Measurements from ENCODE around the gene DLL1.
A peak's percentile ranks its signal among the peaks of the same experiment; 100 is the strongest.

The DLL1 gene

DNA sequence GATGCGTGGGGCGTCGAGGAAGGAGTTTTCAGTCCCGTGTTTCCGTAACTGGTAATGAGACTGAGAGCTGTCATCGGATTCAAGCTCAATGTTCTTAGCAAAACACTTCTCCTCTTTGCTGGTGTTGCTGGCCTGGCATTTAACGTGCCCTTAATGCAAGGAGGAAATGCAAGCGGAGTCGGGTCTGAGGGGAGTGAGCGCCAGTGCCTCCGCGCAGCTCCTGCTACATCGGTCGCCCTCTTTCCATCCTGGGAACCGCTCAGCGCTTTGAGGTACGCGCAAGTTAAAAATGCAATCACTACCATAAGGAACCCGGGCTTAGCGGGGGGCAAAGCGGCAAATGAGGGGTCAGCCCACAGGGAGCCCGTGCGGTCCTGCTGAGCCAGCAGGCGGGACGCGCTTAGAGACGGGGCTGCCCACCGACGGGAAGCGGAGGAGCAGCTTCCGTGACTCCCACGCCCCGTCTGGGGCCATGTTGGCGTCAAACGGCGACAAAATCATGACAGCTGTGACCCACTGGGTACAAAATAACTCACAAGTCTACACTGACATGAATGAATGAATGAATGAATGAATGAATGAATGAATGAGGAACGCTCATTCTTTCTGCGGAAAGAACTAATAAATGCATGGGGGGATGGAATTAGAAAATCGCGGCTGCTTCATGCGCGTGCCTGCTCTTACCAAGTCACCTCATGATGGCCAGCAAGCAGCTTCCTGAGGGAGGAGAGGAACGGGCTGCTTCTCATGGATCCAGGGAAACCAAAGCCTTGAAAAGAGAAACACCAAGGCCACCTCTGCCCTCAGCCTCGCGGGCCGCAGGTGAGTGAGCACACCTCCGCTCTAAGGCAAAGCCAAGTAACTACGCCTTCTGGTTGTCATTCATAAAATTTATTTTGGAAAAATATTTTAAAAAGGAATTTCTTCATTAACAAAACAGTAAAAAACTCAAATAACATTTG is 9.3 kb downstream of the DLL1 start:
- no peak for DNase-seq

DNA sequence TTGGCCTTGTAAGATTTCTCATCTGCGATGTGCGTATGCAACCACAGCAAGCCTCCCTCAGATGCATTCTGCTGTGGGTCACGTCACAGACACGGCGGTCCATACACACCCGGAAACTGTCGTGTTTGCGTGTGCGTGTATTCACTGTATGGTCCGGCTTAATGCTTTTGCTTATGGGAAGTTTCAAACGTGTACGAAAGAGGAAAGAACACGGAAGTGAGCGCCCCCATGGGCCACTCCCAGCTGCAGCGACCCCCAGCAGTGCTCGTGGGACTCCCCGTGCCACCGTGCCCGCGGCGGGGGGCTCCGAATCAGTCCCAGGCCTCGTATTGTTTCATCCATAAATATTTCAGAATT is 10.2 kb downstream of the DLL1 start:
- DNase-seq = no peak

GRCh38 chr6:170279977-170280688 is 10.7 kb downstream of the DLL1 start:
- DNase-seq = no peak

- DNase-seq = no peak
Measured at GRCh38 chr6:170279426-170279825, 11.5 kb downstream of the DLL1 start.

- no peak for DNase-seq
Measured at GRCh38 chr6:170278743-170279094, 12.2 kb downstream of the DLL1 start.

DNA sequence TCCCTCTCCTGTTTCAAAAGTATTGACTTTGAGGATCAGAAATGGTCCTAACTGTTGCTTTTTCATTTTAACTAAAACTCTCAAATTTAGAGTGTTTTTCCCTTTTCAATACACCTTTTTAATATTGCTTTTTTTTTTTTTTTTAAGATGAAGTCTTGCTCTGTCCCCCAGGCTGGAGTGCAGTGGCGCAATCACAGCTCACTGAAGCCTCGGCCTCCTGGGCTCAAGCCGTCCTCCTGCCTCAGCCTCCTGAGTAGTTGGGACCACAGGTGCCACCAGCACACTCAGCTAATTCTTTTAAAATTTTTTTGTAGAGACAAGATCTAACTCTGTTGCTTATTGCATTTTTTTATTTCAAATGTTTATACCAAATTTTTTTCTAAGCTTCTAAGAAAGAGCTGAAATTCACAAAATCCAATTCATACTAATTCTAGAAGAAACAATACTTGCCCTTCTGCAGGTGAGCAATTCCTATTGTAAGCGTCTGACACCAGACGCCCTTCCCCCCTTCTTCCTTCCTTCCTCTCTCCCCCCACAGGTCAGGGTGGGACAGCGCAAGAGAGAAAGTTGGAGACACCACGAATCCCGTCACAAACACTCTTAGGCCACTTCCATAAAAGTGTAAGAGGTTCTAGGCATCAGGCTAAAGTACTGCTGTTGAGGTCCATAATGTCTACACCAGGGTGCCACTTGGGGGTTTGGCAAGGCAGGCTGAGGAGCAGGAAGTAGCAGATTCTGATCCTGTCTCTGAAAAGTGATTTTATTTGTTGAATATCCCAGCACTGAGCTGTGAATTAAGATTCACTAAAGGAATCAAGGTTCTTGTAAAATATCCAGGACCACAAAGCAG is 12.8 kb downstream of the DLL1 start:
- DNase-seq = no peak

DNA sequence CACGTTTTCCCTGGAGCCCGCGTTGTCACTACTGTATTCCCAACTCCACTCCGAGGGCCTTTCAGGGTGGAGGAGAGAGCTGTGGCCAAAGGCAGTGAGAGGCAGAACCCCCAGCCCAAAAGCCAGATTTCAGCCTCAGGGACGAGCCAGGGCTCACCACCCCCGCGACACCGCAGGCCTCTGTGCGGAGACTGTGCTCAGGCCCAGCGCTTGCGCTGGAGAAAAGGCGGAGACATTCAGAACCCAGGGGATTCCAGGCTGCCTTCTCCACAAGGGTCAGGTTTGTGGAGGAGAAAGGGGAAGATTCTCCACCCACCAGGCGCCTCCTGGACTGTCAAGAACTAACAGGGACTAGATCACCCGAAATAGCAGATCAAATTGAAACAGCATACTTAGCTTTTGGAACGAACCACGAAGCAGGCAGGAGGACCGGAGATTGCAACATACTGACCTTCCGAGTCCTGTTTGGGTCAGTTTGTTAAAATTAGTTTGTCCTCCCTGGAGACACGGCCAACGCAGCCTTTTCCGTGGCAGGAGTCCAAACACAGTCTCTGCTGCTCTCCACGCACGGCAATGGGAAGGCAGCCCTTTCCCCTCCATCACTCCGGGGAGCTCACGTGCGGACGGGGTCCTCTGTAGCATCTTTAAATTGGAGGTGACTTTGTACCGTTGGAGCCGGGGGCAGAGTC is 14.4 kb downstream of the DLL1 start:
- no peak for DNase-seq

- DNase-seq = no peak
Measured at GRCh38 chr6:170274713-170275560, 15.9 kb downstream of the DLL1 start.

DNA sequence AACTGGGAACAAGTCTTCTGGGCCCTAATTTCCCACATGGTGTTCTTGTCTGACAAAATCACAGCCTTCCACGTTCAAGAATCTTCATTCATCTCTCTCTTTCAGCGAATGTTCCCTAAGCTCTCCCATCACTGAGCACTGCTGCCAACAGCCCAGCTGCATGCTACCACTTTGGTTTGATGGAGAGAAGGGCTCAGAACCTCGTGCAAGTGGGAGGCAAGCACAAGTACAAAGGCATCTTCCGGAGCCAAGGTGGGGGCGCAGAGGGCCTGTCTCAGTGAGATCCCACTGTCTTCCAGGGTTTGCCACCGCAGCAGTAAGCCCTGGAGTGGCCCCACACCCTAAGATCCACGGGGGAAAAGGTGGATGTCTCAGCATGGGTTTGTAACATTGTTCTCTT is 17.2 kb downstream of the DLL1 start:
- no peak for DNase-seq

- DNase-seq = no peak
Measured at GRCh38 chr6:170273191-170273590, 17.7 kb downstream of the DLL1 start.

DNA sequence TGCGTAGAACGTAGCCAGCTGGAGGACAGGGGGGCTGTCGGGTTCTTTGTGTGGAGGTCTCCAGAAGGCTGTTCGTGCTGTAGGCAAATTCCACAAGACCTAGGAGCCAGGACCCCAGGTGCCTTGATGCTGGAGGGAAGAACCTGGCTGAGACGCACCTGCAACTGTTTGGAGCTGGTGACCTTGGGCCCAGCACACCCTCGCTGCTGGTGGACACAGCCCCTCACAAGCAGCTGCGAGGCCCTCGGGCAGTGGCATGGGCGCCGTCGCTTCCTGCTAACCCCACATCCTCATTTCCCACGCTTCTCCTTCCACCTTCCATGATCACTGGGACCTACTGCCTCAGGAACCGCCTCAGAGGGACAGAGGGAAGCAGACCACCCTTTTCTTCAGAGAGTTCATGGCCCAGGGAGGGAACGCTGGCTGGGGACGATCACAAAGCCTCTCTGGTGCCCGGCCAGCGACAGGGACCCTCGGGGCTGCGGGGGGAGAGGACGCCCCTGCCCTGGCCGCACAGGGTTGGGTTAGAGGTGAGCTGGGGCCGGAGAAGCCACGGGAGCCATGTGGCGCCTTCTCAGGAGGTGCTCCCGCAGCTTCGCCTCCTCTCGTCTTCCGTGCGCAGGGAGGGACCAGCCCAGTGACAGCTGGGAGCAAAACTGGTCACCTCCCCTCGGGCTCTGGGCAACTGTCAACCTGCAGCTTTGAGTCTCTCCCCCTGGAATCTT is 18.4 kb downstream of the DLL1 start:
- no peak for DNase-seq

DNA sequence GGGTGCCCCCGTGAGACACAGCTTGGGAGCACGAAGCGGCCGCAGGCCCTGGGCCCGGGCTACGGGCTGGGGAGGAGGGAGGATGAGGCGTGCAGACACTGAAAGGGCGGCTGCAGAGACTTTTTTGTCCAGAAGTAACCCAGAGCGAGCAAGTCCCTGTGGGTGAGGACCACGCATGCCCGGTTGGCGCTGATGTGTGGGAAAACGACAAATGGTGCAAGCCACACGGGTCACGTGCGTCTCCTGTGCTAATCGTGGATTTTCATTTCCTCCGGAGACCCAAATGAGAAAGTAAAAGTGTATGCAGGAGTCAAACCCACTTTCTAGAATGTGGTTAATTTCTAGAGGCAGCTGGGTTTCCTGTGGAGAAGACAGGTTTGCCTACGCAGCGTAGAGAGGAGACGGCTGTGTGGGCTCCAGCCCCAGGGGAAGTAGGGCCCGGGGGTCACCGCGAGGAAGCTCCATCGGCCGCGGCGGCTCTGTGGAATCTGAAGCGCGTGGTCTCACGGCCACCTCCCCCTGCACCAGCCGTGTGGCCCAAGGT is 19.0 kb downstream of the DLL1 start:
- DNase-seq = peak; percentile 96

- DNase-seq = no peak
Measured at GRCh38 chr6:170270984-170271593, 19.8 kb downstream of the DLL1 start.

GRCh38 chr6:170269846-170270541 is 20.9 kb downstream of the DLL1 start:
- no peak for DNase-seq

- DNase-seq = no peak
Measured at GRCh38 chr6:170269151-170269845, 21.6 kb downstream of the DLL1 start.

DNA sequence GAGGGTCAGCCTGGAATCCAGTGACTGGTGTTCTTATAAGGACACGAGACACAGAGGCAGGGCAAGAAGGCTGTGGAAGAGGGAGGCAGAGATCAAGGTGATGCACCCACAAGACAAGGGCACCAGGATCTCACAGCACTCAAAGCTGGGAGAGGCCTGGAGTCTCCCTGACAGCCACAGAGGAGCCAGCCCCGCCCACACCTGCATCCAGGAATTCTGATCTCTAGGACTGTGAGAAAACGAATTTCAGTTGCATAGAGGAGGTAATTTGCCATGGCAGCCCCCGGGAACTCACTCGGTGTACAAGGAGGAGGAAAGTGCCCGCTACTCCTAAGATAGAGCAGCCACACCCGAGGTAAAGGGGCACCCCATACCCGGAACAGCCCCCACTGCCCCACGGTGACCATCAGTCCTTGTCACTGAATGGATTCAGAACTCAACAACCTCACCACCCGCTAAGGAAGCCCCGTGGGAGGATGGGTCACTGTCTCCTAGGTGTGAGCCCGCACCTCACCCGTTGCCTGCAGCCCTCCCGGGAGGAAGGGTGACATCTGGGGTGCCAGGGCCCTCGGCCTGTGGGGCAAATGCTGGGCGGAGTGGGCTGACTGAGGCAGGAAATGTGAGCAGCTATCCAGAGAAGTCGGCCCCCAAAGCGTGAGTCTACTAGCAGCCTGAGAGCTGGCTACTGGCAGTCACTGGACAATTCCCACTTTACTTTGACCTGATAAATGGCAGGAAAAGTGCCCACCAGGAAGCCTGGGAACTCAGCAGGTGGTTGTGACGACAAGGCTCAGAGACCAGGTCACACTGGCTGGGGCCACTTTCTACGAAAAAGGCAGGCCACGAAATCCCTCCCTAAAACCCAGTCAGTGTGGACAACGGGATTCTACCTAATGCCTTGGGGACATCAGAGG is 22.4 kb downstream of the DLL1 start:
- DNase-seq = no peak

DNA sequence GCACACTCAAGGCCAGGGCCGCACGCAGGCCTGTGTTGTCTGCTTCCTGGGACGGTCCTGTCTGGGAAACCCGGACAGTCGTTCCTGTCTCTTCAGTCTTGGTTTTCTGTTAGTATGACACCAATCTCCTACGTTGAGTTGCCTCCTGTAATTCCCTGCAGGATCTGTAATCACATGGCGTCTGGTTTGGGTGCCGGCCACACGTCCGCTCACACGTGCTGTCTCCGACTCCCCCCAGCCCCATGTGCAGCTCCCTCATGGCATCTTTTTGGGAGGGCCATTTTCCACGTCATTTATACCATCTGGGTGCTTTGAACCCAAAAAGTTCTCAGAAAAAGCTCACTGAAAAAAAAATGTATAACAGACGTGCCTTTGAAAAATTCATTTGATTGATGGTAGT is 23.2 kb downstream of the DLL1 start:
- DNase-seq = no peak

Measured in suppressor macrophage treated with lipopolysaccharide for 4 hours (primary cell).